GM19023 (cell line): ENCODE data around the gene CDKN2B-AS1.

Experiments used
- ATAC-seq: cut with Tn5 transposase; IDR thresholded peaks from one replicate; pipeline ENCODE4 v1.9.1; 2021; ENCODE audit warnings: mild to moderate bottlenecking, moderate library complexity; ENCODE audit not compliant: unreplicated experiment

CDKN2B-AS1 gene

DNA sequence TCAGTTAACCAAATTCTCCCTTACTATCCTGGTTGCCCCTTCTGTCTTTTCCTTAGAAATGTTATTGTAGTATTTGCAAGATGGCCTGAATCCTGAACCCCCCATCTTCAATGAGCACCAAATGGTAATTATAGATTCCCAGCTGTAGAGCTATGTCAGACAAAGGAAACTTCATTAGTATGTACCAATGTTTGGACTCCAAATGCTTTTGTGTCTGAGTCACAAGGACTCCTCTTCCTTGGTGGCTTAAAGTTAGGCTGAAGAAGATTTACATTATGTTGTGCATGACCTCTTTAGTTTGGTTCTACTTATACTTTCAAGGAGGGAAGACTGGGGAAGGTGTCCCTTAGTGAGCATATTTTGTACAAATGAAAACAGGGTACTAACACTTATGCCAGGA lies 120.4 kb downstream of the CDKN2B-AS1 start:
- no peak for ATAC-seq

DNA sequence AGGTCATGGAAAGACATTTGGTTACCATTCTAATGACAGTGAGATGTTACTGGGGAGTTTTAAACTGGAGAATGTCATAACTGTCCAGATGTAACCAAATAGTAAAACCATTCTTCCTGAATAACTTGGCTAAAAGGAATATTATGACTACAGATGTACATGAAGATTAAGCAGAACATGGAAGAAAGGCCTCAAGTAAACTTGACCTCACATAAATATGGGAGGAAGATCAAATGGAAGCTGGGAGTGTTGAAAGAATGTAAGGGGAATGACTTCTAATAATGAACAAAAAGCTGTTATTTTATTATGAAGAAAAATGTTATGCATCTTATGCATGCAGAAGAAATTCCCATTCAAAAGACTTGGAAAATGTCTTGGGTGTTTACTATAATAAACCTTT lies 122.2 kb downstream of the CDKN2B-AS1 start:
- ATAC-seq: no peak

DNA sequence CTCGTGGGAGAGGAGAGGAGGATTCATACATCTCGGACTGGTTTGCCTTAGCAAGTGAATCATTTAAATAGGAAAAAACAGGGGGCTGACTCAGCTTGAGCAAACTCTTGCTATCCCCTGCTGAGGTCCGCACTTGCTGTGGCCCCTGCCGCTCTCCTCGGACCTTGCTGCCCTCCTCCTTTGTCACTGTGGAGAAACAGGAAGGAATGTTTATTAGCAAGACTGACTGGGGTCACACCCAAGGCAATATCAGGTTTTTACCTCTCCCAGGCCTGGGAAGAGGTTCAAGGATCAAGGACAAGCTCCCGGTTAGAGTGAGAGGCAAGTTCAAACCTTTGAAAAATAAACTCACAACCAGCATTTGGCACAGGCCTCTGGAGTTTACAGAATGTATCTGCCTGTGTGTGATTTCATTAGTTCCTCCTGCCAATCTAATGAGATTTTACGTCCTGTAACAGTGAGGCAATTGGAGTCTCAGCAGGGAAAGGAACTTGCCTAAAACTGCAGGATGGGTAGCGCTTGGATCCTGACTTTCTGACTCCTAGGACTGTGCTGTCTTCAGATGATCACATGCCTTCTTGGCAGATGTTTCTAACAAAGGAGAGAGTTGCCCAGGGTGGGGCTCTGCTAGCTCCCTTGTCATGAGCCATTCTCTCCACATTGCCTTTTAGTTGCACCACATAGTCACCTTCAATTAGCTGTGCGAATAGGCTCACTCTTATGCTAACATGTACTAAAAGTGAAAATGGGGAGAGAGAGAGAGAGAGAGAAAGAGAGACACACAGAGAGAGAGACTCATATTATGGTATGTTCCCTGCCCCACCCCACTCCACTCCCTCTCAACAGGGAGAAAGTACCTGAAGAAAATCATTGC lies 123.2 kb downstream of the CDKN2B-AS1 start:
- ATAC-seq: no peak

DNA sequence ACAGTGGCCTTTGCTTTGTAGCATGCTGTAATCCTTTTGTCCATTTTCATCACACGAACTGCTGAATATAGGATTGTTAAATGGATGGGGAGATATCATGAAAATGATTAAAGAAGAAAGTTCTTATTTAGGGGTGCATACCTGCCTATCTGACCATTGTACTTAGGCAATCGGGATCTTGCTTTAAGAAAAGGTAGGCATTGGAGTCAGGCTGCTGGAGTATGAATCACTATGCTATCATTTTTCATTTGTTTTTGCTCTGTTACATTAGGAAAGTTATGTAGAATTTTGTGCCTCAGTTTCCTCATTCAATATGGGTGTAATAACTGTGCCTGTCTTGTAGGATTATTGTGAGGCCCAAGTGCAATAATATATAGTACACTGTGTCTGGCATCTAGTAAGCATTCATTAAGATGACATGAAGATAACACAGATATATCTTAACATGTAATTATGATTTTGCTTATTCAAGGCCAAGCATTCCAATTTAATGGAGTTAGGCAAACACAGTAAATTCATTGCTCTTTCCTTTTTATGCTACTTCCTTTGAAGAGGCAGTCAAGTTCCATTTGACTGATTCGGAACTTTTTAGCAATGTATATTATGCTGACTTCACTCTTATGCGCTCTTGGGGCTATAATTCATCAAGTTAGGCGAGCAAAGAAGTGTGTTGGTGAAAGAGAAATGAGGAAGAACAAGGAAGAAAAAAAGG lies 124.4 kb downstream of the CDKN2B-AS1 start:
- no peak for ATAC-seq

DNA sequence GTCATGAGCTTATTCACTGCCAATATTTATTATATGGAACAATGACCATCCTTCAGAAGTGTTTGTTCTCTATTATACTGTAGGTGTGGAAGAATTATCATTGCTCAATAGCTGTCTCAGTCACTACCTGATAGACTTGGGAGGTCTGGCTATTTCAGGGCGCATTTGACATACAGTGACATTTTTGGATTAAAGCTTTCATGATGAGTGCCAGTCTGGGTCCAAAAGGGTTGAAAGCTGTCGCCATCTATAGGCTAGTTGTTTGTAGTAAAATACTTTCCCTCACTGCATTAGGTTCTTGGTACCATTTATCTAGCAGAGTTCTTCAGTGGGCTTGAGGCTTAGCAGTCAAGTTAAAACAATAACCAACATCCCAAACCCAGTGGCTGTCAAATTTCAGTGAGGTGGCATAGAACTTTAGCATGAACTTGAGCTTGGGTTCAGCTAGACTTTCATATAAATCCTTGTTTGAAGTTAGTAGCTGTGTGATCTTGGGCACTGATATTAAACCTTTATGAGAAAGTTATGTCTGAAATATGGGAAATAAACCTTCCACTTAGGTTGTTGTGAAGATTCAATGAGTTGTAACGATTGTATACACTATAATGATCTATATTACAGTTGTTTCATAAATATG lies 125.0 kb downstream of the CDKN2B-AS1 start:
- ATAC-seq: no peak

GRCh38 chr9:22120159-22120549 lies 125.6 kb downstream of the CDKN2B-AS1 start:
- no peak for ATAC-seq

DNA sequence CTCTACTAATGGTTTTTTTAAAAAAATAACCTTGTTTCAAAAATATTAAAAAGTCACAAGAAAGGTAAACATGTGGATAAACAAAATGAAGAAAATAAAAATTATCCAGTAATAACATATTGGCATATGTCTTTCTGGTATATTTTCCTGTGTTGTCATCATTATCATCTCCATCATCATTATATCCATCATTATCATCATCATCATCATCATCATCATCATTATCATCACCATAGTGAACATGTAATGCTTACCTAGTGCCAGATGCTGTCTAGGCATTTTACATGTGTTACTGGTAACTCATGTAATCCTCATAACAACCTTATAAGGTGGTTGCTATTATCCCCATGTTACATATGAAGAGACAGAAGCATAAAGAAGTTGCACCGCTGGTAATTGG lies 126.0 kb downstream of the CDKN2B-AS1 start:
- no peak for ATAC-seq

DNA sequence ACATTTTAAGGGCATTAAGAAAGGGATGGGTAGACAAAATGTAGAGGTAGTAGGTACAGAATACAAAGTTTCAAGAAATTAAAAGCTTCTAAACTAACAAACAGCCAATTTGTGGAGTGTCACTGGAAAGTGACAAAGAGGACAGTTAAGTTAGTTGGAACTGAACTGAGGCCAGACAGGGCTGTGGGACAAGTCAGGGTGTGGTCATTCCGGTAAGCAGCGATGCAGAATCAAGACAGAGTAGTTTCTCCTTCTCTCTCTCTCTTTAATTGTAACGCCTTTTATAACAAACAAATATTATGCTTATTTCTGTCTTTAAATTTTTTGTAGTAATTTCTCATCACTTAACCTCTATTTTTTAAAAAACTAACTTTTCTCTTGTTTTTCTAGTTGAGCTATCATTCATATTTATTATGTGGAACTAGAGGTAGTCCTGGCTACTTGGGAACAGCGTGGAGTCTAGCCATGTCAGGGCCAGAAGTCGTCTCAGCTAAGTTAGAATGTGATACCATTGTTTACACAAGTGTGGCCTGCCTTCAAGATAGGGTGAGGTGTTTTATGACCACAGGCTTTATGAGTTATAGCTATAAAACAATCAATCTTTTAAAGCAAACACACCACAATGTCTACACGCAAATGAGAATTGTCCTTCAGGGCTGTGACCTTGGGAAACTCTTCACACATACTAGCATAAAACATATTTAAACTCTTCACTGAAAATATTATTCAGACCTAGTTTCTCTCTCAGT lies 129.8 kb downstream of the CDKN2B-AS1 start:
- no peak for ATAC-seq

DNA sequence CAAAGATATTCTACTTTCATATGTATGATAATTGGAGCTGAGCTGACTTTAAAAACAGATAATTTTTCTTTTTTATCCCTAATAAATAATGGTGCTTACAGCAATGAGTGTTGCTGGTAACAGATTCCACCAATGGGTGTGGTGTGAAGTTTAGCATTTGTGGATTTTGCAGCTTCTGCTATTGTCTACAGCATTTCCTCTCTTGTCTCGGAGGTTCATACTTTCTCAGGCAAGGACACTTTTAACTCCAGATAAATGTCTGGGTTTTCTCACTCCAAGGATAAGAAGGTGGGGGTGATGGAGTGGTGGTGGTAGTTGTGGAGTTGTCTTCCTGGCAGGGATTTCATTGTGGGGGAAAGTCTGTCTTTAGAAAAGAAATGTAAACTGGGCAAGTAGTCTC lies 134.5 kb downstream of the CDKN2B-AS1 start:
- ATAC-seq: no peak

DNA sequence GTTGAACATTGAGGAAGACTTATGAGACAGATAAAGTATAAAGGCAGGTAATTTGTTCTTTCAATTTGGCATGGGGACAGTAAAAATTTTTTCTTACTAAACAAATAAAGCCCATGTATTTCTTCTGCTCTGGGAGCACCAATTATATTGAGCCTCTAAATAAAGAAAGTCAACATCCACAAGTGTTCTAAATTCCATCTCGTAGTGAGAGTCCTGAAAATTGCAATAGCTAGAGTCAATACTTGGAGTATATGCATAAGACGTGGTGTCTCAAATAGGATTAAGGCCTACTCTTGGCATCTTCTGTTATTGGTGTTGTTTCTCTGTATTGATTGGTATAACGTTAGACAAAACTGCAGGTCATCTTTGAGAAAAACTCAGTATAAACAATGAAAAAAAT lies 135.0 kb downstream of the CDKN2B-AS1 start:
- ATAC-seq: no peak

GRCh38 chr9:22131817-22132216 lies 137.2 kb downstream of the CDKN2B-AS1 start:
- no peak for ATAC-seq

DNA sequence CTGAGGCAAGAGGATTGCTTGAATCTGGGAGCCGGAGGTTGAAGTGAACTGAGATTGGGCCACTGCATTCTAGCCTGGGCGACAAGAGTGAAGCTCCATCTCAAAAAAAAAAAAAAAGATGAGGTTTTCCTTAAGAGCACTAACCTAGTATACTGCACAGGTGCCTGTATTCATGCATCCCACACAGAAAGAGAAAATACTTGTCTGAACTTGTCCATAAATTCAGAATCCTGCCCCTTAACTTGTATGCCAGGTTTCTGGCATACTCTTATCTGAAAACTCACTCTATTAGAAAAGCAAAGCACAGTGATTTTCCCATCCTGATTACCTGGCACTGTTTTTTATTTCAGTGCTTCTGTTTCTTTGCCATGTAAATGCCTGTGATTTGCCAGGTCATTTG lies 139.8 kb downstream of the CDKN2B-AS1 start:
- no peak for ATAC-seq

GRCh38 chr9:22136461-22137096 lies 142.0 kb downstream of the CDKN2B-AS1 start:
- ATAC-seq: no peak

DNA sequence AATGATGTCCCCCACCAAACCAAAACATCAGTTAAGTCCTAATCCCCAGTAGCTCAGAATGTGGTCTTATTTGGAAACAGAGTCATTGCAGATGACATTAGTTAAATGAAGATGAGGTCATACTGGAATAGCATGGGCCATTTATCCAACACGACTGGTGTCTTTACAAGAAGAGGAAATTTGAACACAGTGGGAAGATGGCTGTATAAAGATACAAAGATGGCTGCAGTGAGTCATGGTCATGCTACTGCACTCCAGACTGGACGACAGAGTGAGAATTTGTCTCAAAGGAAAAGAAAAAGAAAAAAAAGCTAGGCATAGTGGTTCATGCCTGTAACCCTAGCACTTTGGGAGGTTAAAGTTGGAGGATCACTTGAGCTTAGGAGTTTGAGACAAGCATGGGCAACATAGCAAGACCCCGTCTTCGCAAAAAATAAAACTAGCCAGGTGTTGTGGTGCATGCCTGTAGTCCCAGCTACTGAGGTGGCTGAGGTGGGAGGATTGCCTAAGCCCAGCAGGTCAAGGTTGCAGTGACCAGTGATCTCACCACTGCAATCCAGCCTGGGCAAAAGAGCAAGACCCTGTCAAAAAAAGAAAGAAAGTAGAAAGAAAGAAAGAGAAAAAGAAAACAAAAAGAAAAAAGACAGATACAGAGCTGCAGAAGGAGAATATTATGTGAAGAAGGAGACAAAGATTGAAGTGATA lies 144.5 kb downstream of the CDKN2B-AS1 start:
- no peak for ATAC-seq

- no peak for ATAC-seq
These were observed 147.3 kb downstream of the CDKN2B-AS1 start for GRCh38 chr9:22141908-22142307.

DNA sequence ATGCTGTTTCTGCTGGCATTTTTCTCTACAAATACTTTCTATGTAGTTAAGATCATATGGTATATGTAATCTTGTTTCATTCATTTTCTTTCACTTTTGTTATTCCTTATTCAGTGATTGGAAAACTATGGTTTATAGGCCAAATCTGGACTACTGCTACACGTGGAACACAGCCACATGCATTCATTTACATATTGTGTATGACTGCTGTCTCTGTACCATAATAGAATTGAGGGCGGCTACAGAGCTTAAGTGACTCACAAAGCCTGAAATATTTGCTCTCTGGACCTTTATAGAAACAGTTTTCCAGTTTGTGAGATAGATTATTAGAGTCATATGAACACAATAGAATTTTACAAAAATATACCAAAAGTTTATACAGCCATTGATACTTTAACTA lies 148.1 kb downstream of the CDKN2B-AS1 start:
- no peak for ATAC-seq

DNA sequence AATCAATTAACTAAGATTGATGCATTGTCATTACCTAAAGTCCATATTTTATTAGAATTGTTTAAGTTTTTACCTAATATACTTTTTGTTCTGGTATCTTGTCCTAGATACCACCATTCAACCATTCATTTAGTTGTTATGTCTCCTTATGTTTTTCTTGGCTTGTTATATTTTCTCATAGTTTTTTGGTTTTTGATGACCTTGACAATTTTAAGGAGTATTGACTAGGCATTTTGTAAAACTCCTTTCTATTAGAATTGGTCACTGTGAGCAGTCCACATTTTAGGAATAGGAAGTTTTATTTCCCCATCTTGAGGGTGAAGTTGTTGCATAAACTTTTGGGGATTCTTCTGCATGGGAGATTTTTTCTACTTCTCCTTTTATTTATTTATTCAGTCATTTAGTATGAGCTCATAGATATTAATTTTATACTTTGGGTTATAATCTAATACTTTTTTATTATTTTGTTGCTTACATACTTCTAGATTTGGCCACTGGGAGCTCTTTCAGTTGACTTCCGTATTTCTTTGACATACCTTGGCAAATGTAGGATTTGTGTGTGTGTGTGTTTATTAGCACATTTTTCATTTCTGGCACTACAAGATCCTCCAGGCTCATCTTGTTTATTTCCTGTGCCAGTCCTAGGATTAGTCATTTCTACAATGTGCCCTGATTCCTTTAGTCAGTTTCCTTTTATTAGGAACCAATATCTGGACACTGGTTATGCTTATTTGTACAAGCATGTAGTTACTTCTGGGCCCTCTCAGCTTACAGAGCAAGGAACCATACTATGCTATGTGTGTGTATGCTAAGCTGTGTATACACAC lies 149.4 kb downstream of the CDKN2B-AS1 start:
- ATAC-seq: no peak

DNA sequence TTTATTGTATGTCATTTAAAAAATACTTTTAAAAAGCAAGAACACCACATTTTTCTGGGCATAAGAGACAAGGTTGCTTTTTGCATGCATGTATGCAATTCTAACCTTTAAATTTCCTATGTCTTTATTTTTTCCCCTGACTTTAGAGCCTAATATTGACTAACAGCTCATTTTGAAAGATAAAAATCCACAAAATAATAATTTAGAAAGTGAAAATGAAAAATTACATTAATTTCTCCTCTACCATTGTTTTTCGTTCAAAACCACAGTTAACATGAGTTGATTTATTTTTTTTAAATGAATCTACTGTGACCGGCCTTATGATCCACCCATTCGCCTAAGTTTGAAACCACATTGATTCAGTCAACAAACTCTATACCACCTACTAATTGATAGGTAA lies 152.0 kb downstream of the CDKN2B-AS1 start:
- ATAC-seq: no peak
